HG02763 (cell line): ENCODE data around the gene SF3B3.

Experiments used
- ATAC-seq: cut with Tn5 transposase; IDR thresholded peaks from one replicate; pipeline ENCODE4 v1.9.1; 2021; ENCODE audit warnings: mild to moderate bottlenecking, moderate library complexity; ENCODE audit not compliant: unreplicated experiment

Gene SF3B3

GRCh38 chr16:70523743-70524398 is at the start of gene SF3B3:
TSS of gene SF3B3 (plus strand) at chr16:70523816. CDS start at chr16:70526657, 2,841 bp downstream.
- peak; percentile 44 for ATAC-seq

- no peak for ATAC-seq
These were observed 49.1 kb upstream of the SF3B3 start for GRCh38 chr16:70474320-70475053.

DNA sequence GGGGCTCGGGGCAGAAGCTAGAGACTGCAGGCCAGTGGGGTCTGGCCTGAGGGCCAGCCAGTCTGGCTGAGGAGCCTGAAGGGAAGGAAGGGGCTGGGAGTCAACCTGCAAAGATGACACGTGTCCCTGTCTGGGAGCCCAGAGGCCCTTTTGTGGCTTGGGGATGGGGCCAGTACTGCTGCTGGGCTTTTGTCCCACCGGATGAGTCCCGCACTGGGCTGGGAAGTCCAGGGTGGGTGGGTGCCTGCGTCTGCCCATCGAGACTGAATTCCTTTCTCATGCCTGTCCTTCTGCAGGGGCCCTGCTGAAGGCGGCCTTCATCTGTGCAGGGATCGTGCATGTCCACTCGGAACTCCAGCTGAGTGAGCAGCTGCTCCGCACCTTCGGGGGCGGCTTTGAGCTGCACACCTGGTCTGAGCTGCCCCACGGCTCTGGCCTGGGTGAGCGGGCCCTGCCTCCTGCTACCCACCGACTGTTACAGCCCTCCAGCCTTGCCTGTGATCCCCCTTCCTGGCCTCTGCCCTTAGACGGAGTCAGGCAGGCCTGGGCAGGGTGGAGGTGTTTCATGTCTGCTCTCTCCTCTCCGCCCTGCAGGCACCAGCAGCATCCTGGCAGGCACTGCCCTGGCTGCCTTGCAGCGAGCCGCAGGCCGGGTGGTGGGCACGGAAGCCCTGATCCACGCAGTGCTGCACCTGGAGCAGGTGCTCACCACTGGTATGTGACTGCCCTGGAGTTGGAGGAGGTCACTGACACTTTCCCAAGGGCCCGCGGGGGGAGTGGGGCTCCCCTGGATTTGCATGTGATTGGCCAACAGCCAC is 48.4 kb upstream of the SF3B3 start:
- no peak for ATAC-seq

GRCh38 chr16:70476272-70477020 is 47.2 kb upstream of the SF3B3 start:
- ATAC-seq: peak; percentile 70

DNA sequence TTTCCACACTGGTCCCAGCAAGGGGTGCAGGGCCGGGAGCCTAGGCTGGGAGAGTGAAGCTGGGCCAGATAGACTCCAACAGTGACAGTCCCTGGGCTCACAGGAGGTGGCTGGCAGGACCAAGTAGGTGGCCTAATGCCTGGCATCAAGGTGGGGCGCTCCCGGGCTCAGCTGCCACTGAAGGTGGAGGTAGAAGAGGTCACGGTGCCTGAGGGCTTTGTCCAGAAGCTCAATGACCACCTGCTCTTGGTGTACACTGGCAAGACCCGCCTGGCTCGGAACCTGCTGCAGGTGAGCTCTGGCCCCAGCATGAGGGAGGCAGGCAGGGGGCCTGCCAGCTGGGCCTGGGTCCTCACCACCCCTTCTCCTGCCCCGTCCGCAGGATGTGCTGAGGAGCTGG is 45.4 kb upstream of the SF3B3 start:
- no peak for ATAC-seq

- no peak for ATAC-seq
These were observed 44.7 kb upstream of the SF3B3 start for GRCh38 chr16:70478912-70479341.

DNA sequence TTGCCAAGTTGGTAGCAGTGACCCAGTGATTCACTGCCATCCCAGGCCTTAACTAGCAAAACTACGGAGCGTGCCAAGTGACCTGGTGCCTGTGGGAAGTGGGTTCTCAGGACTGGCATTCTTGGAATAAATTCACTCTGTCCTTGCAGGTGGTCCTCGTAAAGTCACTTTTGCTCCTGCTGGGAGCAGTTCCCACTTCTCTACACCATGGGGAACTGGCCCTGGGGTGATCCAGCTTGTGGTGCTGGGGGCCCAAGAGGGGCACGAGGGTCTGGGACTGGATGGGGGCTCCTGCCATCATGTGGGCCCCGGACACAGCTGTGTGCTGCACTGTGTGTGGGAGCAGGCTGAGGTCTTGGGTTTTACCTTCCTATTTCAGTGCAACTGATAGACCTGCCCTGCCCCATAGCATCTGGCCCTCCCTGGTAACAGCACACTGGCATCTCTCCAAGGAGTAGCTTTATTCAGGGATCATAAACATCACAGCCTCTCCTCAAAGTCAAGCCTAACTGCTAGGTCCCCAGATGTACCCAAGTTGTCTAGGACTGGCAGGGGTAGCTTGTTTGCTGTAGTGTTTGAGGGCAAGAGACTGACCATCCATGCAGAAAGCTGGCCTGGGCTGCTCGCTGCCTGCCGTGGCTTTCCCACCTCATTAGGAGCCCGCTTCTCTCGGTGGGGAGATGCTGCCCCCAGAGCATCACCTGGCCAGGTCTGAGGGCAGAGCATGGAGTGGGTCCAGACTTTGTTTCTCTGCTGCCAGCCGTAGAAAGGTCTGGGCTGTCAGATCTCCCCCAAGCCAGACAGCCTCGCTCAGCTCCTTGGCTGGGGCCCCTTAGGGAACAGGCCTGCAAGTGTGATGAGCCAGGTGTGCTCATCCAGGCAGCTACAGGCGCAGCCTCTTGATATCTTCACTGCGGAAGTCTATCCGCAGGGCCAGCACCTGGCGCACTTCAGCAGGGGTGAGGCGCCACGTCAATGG is 43.2 kb upstream of the SF3B3 start:
- ATAC-seq: no peak

DNA sequence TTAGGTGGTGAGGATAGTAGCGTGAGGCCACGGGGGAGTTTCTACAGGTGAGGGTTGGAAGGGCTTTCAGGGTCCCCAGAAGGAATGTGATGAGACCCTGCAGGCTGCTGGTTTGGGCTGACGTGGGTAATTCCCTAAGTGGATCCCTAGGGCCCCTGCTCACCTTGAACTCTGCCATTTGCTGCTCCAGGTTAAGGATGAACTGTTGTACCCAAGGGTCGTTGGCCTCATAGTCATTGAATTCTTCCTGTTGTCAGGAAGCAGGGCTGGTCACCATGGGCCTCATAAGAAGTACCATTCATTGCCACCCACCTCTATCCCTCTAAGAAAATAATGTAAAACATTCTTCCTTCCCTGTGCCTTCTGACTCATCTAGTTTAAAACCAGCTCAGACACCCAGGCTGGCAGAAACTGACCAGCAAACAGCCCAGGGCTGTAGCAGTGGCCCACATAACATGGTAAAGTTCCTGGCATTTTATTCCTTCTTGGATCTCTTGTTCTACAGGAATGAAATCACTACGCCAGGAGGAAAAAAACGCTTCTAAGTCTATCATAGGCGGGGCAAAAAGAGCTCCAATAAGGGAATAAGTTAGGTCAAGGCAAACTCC is 41.6 kb upstream of the SF3B3 start:
- ATAC-seq: no peak

GRCh38 chr16:70482624-70483023 is 41.0 kb upstream of the SF3B3 start:
- no peak for ATAC-seq

DNA sequence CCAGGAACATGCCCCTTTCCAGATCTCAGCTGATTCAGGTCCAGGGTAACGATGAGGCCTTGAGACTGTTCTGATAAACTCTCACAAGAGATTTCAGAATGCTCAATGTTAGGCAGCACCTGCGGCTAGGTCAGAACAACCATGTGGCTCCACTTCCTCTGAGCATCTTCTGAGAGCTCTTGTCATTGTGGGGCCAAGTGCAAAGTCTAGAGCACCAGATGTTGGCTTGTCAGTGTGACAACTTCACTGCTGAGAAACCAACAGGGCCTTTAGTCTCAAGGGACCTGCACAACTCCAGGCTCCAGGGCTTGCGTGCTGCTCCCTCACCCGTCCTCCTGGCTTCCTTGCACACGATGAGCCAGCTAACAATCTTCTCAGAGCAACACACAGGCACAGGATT is 40.2 kb upstream of the SF3B3 start:
- no peak for ATAC-seq

- ATAC-seq: no peak
These were observed 38.7 kb upstream of the SF3B3 start for GRCh38 chr16:70484867-70485266.

- ATAC-seq: no peak
These were observed 33.4 kb upstream of the SF3B3 start for GRCh38 chr16:70490261-70490660.

GRCh38 chr16:70493802-70494201 is 29.8 kb upstream of the SF3B3 start:
- ATAC-seq: no peak

DNA sequence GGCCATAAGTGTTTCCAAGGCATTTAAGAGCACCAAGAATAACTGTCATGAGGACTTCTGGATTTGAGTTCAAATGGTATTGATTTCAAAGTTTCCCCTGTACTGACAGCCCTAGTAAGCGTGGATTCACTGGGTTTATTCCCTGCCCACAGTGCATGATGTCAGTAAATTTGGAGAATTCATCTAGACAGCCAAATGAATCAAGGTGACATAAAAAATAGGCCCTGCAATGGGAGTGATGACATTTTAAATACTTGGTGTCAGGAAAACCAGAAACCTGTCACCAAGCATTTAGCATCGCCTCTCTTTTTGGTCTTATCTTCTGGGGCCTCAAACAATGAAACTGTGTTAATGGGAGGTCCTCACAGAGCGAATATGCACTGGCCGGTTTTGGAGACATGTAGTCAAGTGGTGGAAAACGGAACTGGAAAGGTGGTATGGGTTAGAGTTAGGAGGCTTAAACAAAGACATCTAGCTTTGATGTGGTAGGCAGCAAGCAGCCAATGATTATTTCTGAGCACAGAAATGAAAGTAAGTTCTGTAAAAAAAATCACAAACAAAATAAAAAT is 29.3 kb upstream of the SF3B3 start:
- ATAC-seq: no peak

DNA sequence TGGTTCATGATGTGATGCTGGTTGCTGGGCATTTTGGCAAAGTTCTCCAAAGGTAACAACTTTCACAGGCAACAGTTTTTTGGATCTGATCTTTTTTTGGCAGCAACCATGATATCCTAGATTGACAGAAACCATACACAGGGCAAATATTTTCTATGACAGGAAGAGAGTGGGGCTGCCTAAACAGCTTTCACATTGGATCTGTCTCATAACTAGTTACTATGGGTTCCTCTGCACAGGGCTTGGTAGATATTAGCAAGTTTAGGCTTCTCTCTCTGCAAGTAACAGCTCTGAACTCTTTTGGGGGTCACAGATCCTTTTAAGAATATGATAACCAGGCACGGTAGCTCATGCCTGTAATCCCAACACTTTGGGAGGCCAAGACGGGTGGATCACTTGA is 28.8 kb upstream of the SF3B3 start:
- ATAC-seq: no peak

GRCh38 chr16:70495425-70496182 is 28.0 kb upstream of the SF3B3 start:
- no peak for ATAC-seq

DNA sequence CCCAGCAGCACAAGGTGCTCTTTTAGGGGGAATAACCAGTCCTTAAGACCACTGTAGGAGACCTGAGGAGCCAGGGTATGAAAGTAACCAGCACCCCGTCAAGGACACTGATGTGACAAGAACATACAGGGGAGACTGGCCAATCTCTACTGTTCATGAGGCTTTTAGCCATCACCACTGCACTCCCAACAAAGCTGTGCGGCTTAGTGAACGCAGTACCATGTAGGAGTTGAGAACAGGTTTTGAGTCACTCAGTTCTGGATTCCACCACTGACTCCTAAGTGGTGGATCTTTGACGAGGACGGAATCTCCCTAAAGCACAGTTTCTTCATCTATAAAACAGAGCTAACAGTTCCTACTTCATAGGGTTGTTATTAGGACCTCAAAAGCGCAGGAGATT is 27.1 kb upstream of the SF3B3 start:
- ATAC-seq: no peak

GRCh38 chr16:70508752-70509151 is 14.9 kb upstream of the SF3B3 start:
- ATAC-seq: no peak
